Measurements from ENCODE around the gene CFAP43. TPM values are rescaled to one million over a fixed set of nuclear protein-coding genes. Genes with fewer than 3 reads are reported as not detected.

The CFAP43 gene
- total and polyA plus RNA-seq, 2 of the 8 experiments (the other 6 are each of a cell fraction or from before 2014, with no cell fraction given) = 0.11 to 0.27 TPM

DNA sequence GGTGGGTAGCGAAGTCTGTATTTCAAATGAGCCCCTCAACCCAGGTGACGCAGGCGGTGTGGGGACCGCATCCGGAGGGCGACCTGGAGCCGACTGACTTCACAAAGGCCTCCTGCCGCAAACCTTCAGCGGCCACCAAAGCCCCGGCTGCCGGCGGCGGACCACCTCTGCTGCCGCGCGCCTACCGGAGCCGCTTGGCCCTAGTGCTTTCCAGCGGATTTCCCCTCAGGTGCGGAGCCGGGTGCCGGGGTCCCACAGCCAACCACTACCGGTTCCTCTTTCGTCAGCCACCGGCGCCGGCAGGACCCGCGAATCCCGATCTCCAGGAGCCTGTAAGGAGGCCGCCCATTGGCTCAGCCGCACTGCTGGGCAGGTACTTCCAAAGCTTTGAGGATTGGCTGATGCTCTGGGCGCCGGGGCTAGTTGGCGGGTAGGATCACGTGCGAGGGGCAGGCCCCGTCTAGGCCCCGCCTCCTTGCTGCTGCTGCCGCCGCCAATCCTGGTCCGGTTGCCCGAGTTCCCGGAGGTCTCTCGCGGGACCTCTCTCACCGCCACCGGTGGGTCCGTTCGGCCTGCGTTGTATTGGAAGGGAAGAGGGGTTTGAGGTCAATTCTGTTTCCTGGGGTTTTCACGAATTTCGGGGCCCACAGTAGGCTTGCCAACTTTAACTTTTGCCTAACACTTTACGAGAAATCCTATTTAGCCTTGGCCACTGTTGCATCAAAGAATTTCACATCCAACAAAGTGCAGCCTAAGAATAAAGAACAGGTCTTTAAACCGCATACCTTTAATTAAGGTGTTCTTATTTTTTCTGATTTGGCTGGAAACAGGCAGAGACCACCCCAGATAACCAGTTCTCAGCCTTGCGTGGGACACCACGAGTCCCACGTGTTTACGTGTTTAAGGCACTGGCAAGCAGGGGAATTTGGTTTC lies 36.8 kb upstream of the CFAP43 start, which contains the start of gene GSTO2 (continued):
- TF ChIP-seq GABPA (IDR thresholded peaks at IDR 0.05; ENCODE audit: borderline replicate concordance, insufficient read depth, low read length) (peak; percentile 59; the same call in 1 of the 2 replicates), HDAC6 (IDR thresholded peaks at IDR 0.05; ENCODE audit: low read depth, low read length) (no peak), FOSL1 (IDR thresholded peaks at IDR 0.05; ENCODE audit: insufficient read depth, low read depth, low read length) (no peak), CBX5 (IDR thresholded peaks at IDR 0.05; ENCODE audit: low read depth, low read length) (no peak), SP1 (IDR thresholded peaks at IDR 0.05; ENCODE audit: low read depth, low read length) (peak; percentile 91), TCF12 (IDR thresholded peaks at IDR 0.05; ENCODE audit: low read depth, low read length) (no peak), POLR2AphosphoS5 (IDR thresholded peaks at IDR 0.05; ENCODE audit: low read depth, low read length) (peak; percentile 78), POU5F1 (IDR thresholded peaks at IDR 0.05; ENCODE audit: low read depth, low read length) (no peak), ZNF274 (IDR thresholded peaks at IDR 0.05; ENCODE audit: borderline replicate concordance, extremely low read depth, low read length) (no peak), SUZ12 (IDR thresholded peaks at IDR 0.05; ENCODE audit: low read length) (no peak), RFX5 (IDR thresholded peaks at IDR 0.05; ENCODE audit: borderline replicate concordance, low read depth, low read length) (no peak), POLR2A (IDR thresholded peaks at IDR 0.05; ENCODE audit: control extremely low read depth in 1 of 2, low read depth in 2 of 2, low read length in 2 of 2) (peak; percentile 89 to 97), JUN (IDR thresholded peaks at IDR 0.05; ENCODE audit: low read depth, low read length) (no peak), TBP (IDR thresholded peaks at IDR 0.05; ENCODE audit: low read depth, low read length) (peak; percentile 91), RAD21 (IDR thresholded peaks at IDR 0.05 in 1 of 2, conservative IDR thresholded peaks at IDR 0.05 in 1 of 2; ENCODE audit: low read depth in 2 of 2, low read length in 2 of 2) (no peak), EGR1 (IDR thresholded peaks at IDR 0.05; ENCODE audit: borderline replicate concordance, low read depth, low read length) (no peak), E2F6 (IDR thresholded peaks at IDR 0.05) (peak; percentile 10; the same call in 1 of the 2 replicates), NANOG (IDR thresholded peaks at IDR 0.05; ENCODE audit: insufficient read depth, low read depth, low read length, poor library complexity, severe bottlenecking) (no peak), SIN3A (conservative IDR thresholded peaks at IDR 0.05 in 1 of 2, IDR thresholded peaks at IDR 0.05 in 1 of 2; ENCODE audit: low read depth in 1 of 2, low read length in 2 of 2) (no peak), EZH2 (IDR thresholded peaks at IDR 0.05; ENCODE audit: low read depth, low read length, severe bottlenecking) (no peak)
- TF ChIP-seq, protein P1, sequence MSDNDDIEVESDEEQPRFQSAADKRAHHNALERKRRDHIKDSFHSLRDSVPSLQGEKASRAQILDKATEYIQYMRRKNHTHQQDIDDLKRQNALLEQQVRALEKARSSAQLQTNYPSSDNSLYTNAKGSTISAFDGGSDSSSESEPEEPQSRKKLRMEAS (IDR thresholded peaks at IDR 0.05) = 0 out of 2 replicates have a peak, but pooled peaks have one; percentile 6
- TF ChIP-seq, protein P2, sequence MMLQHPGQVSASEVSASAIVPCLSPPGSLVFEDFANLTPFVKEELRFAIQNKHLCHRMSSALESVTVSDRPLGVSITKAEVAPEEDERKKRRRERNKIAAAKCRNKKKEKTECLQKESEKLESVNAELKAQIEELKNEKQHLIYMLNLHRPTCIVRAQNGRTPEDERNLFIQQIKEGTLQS (IDR thresholded peaks at IDR 0.05; ENCODE audit: insufficient read depth, low read depth, low read length) = no peak

Data from H1 (cell line).